Right lobe of liver (tissue), 4 donors: ENCODE results near the gene ELMO1.

Source experiments
- POLR2A ChIP-seq: fragments of 450-650 bp; IDR thresholded peaks from one replicate; pipeline ENCODE4 v1.6.1; 2017; ENCODE audit warnings: antibody characterized with exemption, mild to moderate bottlenecking
- TF ChIP-seq, protein P1 (sequence below), 4 donors: fragments of 200-600 bp in 3 of 4; fragments of 450-650 bp in 1 of 4; IDR thresholded peaks; one replicate each; pipeline versions ENCODE4 v1.5.1 to v1.8.0; 2016 to 2022; ENCODE audit warnings: antibody characterized with exemption in 4 of 4, mild to moderate bottlenecking in 2 of 4
- donor health status: DM: no; HTN: no; CAD: no.
- donor health status: DM: no; HTN: no; CAD: no.
- donor health status: DM: no; HTN: yes; CAD: no.

DNA sequence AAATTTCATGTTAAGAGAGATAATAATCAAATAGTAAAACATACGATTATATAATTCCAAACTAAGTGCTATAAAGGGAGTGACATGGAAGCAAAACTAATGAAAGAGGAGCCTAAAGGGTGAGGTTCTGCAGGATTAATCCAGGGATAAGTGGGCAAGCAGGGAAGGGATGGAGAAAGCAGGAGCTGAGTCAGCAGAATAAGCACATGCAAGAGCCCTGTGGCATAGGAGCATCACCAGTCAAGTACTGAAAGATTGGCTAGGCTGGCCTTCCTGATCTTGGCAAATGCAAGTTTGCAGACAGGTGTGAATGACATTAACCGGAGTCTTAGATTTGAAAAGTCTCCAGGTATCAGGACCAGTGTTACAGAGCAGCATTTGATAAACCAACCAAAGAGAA, 336.4 kb downstream of the ELMO1 start:
- TF ChIP-seq, protein P1, sequence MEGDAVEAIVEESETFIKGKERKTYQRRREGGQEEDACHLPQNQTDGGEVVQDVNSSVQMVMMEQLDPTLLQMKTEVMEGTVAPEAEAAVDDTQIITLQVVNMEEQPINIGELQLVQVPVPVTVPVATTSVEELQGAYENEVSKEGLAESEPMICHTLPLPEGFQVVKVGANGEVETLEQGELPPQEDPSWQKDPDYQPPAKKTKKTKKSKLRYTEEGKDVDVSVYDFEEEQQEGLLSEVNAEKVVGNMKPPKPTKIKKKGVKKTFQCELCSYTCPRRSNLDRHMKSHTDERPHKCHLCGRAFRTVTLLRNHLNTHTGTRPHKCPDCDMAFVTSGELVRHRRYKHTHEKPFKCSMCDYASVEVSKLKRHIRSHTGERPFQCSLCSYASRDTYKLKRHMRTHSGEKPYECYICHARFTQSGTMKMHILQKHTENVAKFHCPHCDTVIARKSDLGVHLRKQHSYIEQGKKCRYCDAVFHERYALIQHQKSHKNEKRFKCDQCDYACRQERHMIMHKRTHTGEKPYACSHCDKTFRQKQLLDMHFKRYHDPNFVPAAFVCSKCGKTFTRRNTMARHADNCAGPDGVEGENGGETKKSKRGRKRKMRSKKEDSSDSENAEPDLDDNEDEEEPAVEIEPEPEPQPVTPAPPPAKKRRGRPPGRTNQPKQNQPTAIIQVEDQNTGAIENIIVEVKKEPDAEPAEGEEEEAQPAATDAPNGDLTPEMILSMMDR (IDR thresholded peaks at IDR 0.05): no peak
- TF ChIP-seq POLR2A: no peak
